GM12801 (cell line): Measurements from ENCODE around the gene MXD1.

Experiments
- TF ChIP-seq, protein P1 (sequence below): IDR thresholded peaks from one replicate; pipeline ENCODE4 v1.5.1; 2011; ENCODE audit warnings: control low read depth; ENCODE audit not compliant: insufficient read length; ENCODE audit errors: extremely low read depth

The MXD1 gene

DNA sequence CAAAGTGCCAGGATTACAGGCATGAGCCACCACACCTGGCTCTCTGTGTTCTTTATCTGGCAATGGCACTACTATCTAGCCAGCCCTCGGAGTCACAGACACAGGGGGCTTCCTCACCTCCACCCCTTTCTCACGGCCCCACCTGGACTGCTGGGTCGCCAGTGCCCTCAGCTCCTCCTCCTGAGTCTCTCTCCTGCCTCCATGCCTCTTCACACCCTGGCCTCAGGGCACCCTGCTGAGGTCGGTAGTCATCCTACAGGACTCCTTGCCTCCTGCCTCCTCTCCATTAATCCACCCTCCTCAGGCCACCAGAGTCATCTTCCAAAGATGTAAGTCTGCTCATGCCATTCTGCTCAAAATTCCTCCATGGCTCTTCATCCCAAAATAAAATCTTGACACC lies 55.1 kb downstream of the MXD1 start:
- TF ChIP-seq, protein P1, sequence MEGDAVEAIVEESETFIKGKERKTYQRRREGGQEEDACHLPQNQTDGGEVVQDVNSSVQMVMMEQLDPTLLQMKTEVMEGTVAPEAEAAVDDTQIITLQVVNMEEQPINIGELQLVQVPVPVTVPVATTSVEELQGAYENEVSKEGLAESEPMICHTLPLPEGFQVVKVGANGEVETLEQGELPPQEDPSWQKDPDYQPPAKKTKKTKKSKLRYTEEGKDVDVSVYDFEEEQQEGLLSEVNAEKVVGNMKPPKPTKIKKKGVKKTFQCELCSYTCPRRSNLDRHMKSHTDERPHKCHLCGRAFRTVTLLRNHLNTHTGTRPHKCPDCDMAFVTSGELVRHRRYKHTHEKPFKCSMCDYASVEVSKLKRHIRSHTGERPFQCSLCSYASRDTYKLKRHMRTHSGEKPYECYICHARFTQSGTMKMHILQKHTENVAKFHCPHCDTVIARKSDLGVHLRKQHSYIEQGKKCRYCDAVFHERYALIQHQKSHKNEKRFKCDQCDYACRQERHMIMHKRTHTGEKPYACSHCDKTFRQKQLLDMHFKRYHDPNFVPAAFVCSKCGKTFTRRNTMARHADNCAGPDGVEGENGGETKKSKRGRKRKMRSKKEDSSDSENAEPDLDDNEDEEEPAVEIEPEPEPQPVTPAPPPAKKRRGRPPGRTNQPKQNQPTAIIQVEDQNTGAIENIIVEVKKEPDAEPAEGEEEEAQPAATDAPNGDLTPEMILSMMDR = no peak

DNA sequence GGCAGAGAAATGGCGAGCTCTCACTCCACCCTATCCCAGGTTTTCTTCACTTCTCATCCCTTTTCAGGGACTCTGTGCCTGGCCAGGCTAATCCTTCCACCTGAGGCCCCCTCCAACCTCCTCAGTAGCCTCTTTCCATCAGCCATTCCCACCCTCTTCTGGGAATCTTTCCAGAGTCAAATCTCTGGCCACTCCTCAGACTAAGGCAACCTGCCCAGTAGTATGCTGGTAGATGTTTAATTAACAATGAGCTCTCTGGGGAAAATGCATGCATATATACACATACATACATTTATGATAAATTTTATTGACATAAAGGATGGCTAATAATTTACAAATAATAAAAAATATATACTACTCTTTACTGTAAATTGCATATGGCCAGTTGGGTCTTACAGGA lies 57.9 kb downstream of the MXD1 start:
- TF ChIP-seq, protein P1 = no peak

DNA sequence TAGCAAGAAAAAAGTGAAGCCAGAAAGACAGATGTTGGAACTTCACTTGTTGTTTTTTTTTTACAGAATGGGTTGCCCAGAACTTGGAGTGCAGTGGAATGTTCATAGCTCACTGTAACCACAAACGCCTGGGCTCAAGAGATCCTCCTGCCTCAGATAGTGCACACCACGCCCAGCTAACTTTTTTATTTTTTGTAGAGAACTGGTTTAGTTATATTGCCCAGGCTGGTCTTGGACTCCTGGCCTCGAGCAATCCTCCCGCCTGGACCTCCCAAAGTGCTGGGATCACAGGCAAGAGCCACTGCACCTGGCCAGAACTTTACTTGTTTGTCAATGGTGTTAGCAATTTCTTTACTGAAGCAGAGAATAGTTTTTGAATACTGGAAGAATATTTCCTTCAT lies 58.4 kb downstream of the MXD1 start:
- TF ChIP-seq, protein P1 = no peak

DNA sequence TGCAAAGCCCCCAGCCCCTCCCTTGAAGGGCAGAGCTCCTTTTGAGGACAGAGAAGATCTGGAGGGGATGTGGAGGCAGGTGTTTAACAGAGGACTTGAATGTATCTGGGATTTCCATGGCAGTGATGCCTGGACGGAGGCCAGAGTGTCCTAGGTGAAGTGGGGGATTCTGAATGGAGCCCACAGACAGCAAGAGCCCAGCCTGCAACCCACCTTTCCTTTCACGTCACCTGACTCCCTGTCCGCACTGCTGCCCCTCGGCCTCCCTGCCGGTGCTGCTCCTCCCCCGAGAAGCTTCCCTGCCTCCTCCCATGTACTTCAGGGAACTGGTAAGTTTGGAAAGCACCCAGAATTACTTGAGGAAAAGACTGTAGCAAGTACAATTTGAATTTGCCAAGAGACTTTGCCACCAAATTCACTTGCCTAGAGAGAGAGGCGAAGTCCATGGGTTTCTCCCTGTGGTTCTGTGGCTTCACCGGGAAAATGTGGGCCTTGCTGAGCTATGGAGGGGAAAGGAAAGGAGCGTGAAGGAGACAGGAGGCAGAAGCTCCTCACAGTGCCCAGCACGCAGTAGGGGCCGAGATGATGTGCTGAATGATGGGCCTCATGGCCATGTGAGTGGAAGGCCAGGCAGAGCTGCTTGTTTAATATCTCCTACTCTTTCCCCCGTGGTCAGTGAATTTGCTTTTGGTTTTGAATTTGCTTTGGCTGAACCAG lies 60.4 kb downstream of the MXD1 start:
- TF ChIP-seq, protein P1 = no peak

DNA sequence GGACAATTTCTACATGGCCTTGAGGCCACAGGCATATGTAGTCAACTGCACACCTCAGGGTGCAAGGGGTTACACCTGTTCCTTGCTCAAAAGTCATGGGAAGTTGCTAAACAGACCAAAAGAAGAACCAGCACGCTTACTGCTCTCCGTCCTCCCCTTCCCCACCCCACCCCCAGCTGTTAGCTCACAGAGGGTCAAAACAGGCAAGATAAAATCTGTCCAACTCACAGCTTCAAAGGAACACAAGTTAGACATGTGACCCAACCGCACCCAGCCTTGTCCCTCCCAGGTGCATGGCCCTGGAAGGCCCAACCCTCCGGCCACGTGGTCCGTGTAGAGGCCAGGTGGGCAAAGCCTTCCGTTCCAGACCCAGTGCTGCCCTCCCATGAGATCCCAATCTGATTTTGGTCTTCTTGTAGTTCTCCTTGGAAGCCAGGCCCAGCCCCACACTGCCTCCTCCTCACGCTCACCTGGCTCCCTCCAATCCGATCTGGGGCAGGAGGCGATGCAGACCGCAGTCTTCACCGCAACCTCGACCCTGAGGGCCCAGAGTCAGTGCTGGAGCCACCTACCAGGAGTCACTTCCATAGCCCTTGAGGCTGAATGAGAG lies 61.0 kb downstream of the MXD1 start:
- TF ChIP-seq, protein P1 = no peak

DNA sequence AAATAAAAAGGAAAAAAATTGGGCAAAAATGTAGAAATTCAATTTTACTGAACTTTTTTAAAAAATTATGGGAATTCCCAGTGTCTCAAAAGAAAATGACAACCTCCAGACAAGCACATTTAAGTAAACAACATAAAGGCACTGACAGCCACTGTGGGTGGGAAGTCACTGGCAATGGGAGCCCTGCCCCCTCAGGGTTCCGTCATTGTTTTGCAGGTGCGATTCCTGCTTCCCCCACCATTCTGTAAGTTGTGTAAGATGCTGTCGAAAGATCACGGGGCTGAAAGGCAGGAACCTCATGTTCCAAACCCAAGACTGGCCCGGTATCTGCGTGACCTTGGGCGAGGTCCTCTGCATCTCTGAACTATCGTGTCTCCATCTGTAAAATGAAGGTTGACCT lies 62.3 kb downstream of the MXD1 start:
- TF ChIP-seq, protein P1 = no peak

DNA sequence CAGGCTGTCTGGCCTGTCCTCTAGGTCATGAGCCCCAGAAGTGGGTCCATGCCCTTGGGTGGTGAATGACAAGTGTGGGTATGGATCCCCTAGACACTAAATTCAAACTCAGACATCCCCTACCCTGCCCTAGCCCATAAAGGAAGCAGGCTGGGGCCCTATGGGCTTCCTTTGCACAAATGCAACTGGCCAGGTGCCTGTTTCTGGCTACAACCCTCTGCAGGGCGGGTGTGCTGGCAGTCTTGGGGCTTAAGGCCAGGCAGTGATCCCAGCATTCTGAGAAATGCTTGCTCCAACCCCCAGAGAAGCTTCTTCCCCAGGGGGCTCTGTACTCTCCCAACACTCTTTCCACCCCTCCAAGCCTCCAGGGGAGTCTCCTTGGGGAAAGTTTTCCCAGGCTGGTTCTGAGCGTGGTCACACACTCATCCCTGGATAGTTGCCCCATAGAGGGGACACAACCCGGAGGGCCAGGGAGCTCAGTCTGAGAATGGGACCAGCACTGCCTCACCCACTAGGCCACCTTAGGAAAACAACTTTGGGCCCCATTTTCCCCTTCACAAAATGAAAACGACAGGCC lies 63.1 kb downstream of the MXD1 start:
- TF ChIP-seq, protein P1 = no peak
